ENCODE data around the gene NUBPL.
"Not testable (repeated sequence)": the region's sequence is repeated elsewhere in the genome, so short reads cannot be mapped to it uniquely, and the experiment has no call there.

The NUBPL gene

DNA sequence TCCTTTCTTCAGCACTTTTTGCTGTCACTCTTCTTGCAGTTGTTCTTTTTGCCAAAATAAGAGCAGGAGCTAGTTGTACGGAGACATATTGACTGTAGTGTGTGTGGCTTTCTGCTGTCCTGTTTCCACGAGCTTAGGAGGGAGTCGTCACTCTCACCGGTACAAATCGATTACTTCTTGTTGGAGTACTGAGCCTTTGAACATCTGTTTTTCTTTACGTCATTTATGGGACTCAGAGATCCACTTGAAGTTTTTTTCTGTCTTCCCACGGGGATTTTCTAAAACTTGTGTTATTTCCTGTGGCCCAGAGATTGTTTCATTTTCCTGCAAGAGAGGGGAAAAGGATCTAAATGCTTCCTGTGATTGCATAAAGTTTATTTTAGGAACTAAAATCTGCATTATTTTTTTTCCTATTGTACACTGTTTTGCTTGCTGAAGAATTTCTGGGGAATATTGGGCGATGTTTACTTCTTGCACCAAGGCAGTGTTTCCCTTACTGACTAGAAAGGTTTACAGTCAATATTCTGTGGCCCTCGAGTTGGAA lies 316.1 kb downstream of the NUBPL start:
- no peak for DNase-seq (ENCODE audit: low read depth, low spot score)

DNA sequence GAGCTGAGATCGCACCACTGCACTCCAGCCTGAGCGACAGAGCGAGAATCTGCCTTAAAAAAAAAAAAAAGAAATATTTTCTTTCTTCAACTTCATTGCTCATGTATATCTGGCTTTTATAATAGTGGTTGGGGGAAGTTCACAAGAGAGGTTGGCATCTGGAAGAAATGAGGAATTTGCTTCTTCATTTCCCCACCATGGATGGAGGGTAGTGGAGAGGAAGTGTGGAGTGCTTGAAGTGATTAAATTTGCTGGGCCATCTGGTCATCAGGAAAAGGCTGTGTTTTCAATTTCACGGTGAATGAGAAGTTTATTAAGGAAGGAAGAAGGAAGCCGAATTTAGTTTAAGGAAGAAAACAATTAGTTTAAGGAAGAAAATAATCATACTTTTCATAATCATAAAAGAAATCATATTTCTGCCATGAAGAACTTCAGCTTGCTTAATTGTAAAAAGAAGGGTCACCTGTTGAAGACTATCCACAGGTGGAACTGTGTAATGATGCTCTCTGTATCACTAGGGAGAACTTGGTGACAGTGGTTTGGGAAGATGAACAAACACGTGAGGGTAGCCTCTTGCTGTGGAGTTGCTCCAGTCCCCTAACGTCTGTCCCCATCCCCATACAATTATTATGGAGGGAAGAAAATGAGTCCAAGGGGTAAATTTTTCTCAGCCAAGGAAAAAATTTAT lies 318.6 kb downstream of the NUBPL start:
- no peak for DNase-seq (ENCODE audit: low read depth, low spot score)

DNA sequence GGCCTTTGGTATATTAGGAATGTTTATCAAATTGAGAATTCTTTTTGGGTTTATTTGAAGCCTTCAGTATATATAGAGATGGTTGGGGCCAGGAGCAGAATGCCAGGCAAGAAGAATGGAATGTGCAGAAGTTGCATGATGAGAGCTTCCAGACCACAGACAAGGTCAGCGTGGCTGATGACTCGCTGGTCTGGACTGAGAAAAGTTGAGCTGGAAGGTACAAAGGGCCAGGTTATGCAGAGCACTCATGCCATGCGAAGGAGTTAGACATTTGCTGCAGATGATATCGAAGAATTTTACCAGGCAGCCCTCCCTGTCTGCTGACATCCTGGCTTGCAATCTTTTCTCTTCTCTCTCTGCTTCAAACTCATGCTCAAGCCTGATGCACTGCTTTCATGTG lies 319.7 kb downstream of the NUBPL start:
- peak; percentile 50 for DNase-seq (ENCODE audit: low read depth, low spot score)

DNA sequence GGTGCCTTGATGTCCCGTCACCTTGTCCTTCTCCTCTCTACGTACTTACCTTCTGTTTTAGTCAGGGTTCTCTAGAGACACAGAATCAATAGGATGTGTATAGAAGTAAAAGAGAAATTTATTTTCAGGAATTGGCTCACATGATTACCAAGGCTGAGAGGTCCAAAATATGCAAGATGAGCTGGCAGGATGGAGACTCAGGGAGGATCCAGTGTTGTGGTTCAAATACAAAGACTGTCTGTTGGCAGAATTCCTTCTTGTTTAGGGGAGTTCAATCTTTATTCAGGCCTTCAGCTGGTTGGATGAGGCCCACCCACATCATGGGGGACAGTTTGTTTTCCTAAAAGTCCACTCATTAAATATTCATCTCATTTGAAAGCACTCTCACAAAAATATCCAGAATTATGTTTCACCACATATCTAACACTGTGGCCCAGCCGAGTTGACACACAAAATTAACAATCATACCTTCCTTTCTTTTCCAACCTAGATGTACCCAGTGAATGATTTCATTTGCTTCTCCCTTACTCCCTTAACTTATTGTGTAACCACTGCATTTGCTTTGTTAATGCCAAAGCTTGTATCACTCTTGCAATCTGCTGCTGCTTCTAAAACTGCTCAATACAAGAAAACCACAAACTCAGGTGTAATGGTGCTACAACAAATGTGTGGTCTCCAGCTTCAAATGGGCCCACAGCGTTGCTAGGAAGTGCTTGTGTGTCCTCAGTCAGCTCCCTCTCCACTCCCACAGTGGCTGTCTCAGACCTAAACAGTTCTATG lies 320.5 kb downstream of the NUBPL start:
- DNase-seq (ENCODE audit: low read depth, low spot score) = no peak

DNA sequence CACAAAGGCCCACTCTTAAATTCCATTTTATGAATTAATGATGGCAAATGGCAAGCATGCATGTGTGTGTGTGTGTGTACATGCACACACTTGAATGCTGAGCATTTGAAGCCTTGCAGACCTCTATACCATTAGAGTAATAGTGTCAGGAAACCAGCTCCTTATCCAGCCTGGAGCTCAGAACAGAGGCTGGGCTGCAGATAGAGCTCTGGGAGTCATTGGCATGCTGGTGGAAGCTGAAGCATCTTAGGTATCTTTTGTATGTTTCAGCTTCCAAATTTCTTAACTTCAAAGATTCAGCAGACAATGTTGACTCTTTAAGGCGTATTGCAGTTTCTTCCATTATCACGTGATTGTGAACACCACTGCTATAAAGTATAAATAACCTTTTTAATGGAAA lies 323.0 kb downstream of the NUBPL start:
- DNase-seq (ENCODE audit: low read depth, low spot score) = no peak

DNA sequence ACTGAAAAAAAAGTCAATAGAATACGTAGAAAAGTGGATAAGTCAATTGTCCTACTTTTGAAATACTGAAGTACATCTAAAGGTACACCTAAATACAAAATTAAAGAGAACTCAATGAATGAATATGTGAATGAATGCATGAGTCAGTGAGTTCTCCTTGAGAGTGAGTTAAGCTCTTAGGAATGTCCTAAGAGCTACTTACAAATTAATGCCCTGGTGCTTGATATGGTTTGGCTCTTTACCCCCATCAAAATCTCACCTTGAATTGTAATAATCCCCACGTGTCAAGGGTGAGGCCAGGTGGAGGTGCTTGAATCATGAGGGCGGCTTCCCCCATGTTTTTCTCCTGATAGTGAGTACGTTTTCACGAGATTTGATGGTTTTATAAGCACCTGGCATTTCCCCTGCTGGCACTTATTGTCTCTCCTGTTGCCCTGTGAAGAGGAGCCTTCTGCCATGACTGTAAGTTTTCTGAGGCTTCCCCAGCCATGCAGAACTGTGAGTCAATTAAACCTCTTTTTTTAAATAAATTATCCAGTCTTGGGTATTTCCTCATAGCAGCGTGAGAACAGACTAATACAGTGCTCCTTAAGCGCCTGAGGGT lies 323.7 kb downstream of the NUBPL start:
- no peak for DNase-seq (ENCODE audit: low read depth, low spot score)

DNA sequence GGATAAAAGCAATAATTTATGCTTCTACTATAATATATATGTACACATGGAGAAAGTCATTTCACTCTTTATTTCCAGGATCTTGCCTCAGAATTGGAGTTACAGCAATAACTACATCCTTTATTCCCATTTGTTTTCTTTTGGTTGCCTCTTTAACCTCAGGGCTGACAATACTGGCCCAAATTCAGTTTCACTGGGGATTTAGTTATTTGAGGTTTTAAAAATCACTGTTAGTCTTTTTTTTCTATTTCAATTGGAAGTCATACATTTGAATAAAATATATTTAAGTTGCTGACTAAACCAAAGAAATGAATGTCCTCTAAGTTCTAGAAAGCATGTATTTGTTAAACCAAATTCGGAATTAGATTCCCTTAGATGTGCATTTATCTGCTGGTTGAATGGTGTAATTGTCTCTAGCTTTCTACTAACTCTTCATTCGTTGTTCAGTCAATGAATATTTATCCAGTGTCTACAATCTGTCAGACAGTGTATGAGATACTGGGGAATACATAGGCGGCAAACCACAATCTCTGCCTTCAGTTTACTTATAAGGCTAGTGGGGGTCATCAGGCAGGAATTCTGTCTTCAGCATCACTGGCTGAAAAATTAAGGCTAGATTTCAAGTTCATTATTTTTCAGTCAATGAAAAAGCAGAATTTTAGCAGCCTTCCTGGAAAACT lies 325.1 kb downstream of the NUBPL start:
- DNase-seq (ENCODE audit: low read depth, low spot score) = no peak

DNA sequence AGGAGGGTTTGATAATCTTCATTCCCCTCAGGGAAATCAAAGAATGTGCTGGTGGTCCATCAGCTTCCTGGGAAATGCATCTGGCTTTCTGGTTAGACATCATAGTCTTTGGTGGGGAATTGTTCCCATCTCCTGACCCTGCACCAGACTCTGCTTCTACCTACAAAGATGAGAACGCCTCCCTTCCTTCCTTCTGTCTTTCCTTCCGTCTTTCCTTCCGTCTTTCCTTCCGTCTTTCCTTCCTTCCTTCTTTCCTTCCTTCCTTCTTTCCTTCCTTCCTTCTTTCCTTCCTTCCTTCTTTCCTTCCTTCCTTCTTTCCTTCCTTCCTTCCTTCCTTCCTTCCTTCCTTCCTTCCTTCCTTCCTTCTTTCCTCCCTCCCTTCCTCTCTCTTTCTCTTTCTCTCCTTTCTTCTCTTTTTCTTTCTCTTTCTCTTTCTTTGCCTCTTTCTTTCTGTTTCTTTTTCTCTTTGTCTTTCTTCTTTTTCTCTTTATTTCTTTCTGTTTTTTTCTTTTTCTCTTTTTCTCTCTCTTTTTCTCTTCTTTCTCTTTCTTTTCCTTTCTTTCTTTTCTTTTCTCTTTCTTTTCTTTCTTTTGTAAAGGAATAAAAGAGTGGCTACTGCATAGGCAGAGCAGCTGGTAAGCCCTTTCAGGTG lies 326.9 kb downstream of the NUBPL start:
- no peak for DNase-seq (ENCODE audit: low read depth, low spot score)

DNA sequence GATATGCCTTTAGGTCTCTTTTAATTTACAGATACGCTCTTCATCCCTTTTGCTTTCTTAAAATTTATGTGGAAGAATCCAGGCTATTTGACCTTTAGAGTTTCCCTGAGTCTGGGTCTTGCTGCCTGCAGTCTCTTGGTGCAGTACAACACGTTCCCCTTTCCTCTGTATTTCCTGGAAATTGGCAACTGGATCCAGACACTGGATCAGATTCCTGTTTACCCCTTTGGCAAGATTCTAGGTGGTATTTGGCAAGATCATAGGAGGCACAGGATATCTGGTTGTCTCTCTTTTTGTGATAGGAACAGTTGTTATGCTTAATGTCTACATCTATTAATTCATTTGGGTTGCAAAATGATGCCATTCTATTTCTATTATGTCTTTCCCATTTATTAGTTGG lies 328.1 kb downstream of the NUBPL start:
- no peak for DNase-seq (ENCODE audit: low read depth, low spot score)

DNA sequence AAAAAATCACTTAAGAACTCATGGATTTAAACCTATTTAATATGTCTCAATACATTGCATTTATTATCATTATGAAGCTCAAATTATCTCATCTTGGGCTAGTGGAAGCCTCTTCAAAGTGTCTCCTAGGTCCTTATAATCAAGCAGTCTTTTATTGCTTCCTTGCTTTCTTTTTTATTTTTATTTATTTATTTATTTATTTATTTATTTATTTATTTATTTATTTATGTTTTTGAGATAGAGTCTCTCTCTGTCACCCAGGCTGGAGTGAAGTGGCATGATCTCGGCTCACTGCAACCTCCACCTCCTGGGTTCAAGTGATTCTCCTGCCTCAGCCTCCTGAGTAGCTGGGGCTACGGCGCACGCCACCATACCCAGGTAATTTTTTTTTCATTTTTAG lies 329.0 kb downstream of the NUBPL start:
- DNase-seq (ENCODE audit: low read depth, low spot score) = not testable (repeated sequence)

DNA sequence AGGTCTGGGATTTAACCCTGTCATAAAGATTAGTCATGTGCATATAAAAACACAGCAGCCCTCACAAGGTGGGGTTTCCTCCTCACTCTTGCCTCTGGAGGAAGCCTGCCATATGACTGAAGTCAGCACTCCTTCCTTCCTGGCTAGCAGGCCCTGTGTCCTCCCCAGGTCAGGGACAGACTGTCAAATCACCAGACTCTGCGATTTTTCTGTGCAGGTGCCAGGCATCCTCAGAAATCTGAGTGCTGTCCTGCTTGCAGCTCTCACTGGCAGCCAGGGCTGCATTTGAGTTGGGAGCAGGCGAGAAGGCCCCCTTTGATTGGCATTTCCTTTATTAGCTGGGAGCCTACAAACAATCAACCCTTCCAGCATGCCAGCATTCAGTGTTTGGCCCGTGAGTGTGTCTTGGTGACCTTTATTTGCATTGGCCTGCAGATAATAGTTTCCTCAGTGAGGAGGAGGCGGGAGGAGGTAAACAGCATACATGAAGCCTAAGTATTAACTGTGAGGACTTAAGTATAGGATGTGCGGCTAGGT lies 332.1 kb downstream of the NUBPL start:
- DNase-seq (ENCODE audit: low read depth, low spot score) = peak; percentile 47

DNA sequence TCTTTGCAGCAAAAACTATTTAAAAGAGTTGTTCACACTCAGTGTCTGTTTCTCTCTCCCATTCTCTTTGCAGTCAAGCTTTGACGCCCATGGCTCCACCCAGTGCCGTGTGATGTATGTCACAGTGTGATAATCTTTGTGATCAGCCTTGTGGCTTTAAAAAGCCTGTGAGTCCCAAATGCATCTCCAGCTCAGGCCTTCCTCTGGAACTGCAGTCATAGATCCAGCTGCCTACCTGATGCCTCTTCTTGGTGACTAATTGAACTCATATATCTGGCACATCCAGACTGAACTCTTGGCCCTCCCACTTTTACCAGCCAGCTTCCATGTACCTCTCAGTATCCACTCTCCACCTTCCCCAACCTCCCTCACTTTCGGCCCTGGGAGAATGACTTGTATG lies 333.1 kb downstream of the NUBPL start:
- no peak for DNase-seq (ENCODE audit: low read depth, low spot score)

DNA sequence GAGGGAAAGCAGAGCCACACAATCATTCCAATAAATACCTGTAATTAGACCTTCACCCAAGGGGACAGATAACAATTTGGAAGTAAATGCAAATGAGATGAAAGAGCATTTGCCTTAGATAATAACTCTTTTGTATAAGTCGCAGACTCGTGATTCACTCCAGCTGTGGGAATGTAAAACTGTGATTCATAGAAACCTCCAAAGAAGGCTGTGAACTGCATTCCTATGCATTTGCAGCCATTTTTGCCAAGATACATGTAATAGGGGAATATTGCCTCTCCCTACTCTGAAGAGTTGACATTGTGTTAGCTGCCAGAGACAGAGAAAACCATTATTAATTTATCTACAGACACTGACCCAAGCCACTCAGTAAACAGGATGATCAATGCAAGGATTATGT lies 334.0 kb downstream of the NUBPL start:
- DNase-seq (ENCODE audit: low read depth, low spot score) = no peak

DNA sequence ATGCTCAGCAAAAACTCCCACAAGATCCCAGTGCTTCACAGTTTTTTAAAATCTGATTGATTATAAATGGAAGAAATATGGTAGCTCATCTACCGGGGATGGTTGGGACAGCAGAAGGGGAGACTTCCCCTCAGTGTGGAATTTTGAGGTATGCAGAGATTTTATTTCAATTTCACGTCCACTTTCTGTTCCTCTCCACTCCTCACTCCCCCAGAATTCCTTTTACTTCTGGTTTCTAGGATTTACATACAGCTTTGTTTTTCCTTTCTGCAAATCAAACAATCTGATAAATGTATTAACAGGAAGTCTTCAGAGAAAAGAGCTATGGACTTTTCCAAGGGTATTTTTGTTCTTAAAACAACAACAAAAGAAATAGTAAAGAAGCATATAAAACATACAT lies 334.4 kb downstream of the NUBPL start:
- no peak for DNase-seq (ENCODE audit: low read depth, low spot score)

DNA sequence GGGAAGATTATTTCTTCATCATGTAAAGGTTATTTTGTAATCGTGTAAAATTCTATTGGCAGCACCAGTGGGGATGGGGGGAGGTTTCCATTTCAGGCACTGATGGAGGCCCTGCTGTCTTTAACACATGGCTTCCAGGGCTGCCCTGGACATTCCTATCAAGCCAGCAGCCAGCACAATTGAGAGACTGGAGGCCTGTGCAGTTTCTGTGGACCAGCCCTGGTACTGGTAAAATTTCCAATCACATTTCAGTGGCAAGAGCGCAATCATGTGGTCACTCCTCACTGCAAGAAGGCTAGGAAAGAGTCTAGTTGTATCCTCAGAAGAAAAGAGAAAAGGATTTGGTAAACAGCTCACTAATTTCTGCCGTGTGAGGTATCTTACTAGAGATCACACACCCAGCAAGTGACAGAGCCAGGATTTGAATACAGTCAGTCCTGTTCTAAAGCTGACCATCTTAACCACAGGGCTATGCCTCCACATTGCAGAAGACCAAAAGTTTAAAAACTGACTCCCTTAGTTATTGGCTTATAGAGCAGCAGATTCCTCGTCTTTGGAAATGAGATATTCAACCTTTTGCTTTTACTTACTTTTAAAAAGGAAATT lies 336.5 kb downstream of the NUBPL start:
- no peak for DNase-seq (ENCODE audit: low read depth, low spot score)

DNA sequence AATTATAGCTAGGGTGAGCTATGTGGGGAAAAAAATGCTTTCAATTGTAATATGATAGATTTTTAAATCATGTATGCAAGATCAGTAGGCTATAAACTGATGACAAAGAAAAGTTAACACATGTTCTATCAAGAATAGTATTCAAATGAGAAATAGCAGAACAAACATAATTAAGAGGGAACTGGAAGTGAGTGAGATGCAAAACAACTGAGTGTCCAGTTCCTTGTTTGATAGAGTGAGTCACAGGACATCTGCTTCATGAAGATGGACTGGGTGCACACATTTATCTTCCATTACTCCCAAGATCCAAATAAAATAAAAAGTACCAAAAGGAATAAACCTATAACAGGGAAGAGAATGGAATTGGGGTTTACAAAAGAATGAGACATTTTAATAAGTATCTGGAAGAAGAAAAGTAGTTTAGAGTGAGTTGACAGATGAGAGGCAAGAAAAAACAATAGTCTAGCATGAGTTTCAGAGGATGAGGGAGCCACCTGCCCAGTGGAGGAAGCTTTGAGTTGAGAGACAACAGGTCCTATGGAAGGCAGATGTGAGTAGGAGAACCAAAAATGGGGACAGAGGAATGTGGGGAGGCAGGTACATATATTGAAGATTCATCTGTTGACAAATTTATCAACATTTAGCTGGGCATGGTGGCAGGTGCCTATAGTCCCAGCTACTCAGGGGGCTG lies 337.8 kb downstream of the NUBPL start:
- no peak for DNase-seq (ENCODE audit: low read depth, low spot score)

DNA sequence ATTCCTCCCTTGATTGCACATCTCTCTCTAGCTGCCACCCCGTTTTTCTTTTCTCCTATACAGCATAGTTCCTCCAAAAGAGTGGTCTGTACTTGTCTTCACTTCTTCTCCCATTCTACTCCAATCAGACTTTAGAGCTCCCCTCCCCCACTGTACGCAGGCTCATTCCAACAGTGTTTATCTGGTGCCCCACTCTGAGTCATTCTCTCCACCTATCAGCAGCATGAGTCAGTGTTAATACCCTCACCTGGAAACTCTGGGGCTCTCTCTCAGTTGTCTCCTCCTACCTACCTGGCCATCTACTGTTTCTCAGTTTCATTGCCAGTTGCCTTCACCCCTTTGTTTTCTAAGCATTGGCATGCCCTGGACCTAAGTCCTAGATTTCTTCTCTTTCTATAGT lies 340.8 kb downstream of the NUBPL start:
- peak; percentile 28 for DNase-seq (ENCODE audit: low read depth, low spot score)

DNA sequence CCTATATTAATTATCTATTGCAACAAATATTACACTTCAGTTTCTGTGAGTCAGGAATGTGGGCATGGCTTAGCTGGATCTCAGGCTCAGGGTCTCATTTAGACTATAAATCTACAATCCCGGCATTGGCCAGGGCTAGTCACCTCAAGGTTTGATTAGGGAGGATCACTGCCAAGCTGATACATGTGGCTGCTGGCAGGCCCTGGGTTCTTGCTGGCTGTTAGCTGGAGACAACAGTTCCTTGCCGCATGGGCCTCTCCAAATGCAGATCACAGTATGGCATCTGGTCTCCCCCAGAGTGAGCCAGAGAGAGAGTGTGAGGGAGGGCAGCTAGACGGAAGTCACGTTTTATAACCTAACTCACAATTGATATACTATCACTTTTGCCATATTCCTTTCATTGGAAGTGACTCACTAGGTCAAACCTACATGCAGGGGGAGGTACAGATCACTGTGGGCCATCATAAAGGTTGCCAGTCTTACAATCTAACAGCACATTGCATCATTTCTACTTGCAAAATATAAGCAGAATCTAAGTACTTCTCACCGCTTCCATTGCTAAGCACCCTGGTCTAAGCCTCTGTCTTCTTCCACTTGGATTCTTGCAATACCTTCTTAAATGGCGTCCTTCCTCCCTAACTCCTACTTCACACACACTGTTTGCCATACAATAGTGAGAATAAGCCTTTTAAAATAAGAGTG lies 341.9 kb downstream of the NUBPL start:
- no peak for DNase-seq (ENCODE audit: low read depth, low spot score)

DNA sequence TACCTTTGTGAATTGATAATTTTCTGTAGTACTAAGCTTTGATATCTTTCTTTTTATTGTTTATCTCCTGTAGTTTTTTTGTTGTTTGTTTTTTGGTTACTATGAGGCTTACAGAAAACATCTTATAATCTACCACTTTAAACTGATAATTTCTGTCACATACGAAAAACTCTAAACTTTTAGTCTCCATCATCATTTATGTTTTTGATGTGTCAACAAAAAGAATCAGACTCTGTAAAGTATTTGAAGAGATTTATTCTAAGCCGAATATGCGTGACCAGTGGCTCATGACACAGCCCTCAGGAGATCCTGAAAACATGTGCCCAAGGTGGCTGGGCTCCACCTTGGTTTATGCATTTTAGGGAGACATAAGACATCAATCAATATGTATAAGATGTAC lies 348.8 kb downstream of the NUBPL start:
- no peak for DNase-seq (ENCODE audit: low read depth, low spot score)
